ENCODE results near the gene NACC2. TPM values are rescaled to one million over a fixed set of nuclear protein-coding genes. Genes with fewer than 3 reads are reported as not detected.

Gene NACC2
- total RNA-seq, 1 donor from 2014 or later: 62.0 TPM

DNA sequence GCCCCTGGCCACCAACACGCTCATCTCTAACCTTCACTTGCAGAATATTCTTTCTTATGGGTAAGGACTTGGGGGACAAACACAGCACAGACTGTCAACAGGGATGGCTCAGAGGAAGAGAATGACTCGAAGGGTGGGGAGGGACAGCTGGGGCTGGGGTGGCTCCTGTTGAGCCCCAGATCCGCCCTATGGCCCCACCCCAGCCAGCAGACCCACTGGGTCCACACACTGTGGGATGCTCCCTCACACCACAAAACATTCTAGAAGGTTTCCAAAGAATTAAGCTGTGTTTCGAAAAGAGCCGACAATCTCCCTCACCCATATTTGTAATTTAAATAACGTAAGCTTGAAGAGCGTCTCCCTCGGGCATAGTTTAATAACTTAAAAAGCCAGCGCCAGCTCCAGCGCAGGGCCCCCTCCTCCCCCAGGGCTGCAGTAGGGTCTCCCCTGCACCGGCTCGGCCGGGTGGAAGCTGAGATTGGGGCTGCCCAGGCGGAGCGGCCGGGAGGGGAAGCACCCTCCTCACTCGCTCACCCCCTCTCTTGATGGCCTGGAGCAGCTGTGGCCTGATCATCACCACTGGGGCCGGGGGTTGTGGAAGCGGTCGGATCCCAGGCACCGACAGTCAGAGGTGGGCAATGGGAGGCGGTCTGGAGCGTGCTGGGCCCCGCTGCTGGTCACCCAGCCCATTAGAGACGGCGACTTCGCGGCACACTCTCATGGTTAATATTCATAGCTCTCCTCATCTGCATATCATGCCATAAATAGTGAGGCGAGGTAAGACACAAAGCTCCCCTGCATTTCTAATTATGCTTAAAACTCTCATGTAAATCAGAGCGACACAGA lies 37.6 kb downstream of the NACC2 start:
- DNase-seq (ENCODE audit: low read depth): no peak

DNA sequence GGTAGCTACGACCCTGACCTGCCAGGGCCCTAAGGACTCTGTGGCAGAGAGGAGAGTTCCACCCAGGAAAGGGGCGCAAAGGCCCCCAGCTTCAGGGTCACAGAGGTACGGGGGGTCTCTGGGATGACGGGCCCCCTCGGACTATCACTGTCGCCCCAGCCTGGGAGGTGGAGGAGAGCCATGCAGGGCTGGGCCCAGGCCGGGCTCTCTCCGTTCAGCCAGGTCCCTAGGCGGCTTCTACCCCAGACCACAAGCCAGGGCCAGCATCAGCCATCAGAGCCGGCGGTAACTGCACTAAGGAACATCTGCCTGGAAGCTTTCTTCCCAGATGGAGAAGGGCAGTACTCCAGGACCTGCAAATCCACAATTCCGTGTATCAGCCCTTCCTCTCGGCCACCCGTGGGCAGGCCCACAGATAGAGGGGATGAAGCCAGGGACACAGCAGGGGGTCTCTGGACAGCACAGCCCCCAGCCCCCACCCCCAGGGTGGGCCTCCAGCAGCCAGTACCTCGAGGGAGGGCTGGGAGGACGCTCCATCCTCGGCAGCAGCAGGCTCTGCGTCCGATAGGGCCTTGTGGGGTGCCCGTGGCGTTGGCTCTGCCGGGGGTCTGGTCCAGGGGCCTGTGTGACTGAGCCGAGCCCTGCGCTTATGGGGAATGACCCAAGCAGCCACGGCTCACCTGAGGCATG lies 38.4 kb downstream of the NACC2 start:
- no peak for DNase-seq (ENCODE audit: low read depth)

DNA sequence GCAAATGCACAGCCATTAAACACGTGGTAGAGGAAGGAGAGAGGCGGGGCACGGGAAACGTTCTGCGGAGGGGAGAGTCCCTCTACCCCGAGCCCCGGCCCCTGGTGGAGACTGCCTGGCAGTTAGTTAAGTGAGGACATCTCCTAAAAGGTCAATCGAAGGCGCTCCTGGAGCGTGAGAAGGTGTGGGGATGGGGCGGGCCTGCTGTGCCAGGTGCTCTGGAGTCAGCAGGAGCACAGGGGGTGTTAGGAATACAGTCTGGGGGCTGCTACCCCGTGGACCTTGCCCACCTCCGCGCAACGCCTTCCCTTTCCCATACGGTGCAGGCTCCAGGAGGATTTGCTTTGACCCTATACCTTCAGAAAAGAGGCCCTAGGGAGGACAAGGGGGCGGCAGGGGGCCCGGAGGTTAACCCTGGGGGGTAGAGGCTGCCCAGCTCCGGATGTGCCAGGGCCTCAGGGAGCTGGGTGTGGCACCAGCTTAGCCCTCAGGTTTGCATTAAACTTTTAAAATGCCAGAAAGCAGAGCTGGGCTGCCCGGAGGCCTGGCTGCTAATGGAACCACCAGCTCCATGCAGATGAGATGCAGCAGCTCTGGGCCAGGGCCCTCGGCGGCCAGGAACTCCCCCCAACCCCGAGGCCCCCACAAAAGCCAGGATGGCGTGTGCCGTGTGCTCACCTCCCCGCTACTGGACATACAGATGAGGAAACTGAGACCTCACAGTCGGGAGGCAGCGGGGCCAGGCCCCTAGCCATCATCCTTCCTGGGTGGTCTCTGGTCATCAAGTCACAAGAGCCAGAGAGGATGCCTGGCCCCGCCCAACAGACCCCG lies 39.2 kb downstream of the NACC2 start:
- DNase-seq (ENCODE audit: low read depth): no peak

DNA sequence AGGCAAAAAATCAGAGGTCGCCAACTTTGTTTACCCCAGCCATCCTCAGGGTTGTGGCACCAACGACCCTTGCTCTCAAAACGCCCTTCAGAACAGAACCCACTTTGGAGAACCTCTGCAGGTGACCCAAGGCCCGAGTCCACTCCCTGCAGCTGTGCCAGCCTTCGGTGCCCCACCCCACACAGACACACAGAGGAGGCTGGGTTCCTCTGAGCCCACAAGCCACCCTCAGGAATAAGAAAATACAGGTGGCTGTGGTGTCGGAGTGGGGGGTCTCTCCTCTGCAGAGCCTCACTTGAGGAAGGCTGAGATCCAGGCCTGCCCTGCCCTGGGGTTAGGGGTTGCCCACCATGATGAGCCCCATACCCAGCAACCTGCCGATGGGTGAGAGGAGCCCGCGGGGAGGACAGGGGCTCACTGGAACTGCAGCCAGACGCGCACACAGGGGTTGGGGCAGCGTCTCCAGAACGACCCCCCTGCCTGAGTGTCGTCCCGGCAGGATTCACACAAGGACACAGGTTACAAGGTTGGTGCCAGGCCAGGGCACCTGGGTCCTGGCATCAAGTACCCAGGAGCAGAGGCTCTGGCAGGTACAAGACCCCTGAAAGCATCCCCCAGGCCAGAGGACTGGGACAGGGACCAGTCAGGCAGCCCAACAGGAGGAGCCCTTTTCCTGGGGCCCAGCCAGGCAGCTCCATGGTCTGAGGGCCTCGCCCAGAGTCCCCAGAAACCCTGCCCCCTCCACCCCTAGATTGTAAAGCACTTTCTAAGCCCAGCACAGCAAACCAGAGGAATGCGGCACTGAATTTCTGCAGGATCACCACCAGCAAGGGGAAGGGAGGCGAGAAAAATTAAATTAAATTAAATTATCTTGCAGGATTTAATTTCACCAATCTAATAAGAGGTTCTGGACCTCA lies 40.0 kb downstream of the NACC2 start:
- no peak for DNase-seq (ENCODE audit: low read depth)

DNA sequence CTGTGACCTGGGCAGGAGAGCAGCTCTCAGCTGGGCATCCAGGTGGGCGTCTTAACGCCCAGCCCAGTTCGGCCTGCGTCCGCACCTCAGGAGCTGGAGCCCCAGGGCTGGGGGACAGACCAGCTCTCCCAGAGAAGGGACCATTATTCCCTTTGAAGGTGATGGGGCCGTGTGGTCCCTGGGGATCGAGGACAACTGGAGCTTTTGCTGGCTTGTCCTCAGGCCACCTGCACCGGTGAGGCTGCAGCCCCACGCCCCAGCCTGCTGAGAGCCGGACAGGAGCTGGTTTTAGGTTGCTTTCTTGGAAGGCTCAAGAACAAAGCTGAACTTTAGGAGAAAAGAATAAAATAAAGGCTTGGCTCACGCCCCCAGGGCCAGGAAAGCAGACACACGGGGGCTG lies 40.9 kb downstream of the NACC2 start:
- DNase-seq (ENCODE audit: low read depth): no peak

DNA sequence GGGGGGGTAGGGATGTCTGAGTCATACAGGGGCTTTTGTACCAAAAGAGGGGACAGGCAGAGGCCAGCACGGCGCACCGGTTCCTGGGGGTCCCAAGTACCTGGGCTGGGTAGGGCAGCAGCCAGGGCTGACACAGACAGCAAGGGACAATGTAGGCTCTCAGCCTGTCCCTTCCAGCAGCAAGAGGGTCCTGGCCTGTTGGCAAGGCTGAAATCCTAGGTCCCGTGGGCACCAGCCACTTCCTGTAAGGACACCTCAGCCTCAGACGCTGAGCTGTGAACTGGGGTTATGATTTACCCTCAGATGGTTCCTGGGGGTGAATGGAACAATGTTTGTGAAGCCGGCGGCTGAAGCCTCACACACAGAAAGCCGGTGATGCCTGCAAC lies 41.3 kb downstream of the NACC2 start:
- peak; percentile 11 for DNase-seq (ENCODE audit: low read depth)

DNA sequence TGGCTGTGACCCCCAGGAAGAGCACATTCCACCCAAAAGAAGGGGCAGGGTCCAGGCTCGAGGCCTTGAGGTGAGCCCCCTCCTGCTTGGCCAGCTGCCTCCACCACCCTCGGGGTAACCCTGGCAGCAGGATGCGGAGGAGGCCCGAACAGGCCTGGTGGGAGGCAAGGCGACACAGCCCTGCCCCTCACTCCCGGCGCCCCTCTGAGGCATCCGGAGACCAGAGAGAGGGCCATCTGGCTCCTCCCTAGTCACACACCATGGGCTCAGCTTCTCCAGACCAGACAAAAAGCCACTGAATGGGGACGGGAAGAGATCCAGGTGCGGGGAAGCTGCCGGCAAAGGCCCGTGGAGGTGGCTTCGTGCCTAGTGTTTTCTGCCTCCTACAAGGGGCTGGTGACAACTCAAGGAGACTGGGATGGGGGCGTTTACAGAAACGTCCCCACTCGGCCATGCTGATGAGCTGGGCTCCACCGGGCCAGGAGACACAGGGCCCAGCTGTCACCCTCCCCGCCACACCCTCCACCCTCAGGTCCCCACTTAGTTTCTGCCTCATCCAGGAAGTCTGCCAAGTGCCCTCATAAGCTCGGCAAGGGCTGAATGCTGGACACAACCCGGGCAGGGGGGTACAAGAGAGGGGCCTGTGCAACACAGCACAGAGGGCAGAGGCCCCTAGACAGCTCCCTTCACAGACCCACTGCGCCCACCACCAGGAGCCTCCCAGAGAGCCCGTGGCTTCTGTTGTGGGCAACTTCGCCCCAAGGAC lies 41.9 kb downstream of the NACC2 start:
- no peak for DNase-seq (ENCODE audit: low read depth)

DNA sequence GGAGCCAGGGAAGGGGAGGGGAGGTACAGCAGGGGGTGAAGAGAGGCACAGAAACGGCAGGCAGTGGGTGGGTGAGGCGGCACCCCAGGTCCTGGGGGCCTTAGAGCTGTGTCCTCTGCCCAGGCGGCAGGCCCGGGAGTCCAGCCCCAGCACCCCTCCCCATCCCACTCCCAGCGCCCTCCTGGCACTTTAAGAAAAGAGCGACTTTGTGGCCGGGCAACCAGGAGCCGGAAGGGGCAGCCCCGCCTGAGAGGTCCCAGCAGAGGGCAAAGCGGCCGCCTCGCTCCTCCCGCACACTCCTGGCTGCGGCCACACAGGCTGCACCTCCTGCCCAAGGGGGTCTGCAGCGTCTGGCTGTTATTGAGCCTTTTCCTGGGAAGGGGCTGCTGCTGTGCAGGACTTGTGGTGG lies 42.6 kb downstream of the NACC2 start:
- peak; percentile 47 for DNase-seq (ENCODE audit: low read depth)

DNA sequence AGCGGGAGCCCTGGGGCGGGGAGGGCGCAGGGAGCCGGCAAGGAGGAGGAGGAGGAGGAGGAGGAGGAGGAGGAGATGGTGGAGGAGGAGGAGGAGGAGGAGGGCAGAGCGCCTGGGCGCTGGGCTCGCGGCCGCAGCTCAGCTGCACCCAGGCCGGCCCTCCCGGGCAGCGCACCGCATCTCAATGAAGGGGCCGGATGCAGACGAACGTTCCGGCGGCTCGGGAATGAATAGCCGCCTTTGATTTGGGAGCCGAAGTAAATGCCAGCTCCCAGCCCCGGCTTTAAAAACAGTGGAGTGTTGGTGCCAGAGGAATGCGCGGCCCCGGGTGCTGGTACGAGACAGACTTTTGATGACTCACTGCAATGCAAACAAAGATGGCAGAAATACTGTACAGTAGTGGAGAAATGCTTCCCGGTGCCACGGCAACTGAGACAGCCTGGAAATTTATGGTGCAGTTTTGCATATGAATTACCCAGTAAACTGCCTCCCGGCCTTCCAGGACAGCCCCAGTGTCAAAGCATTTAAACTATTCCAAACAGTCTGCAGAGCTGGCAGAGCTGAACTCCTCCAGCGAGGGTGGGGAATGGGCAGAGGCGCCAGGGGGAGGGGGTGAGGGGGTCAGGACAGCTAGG lies 43.1 kb downstream of the NACC2 start:
- DNase-seq (ENCODE audit: low read depth): peak; percentile 96

DNA sequence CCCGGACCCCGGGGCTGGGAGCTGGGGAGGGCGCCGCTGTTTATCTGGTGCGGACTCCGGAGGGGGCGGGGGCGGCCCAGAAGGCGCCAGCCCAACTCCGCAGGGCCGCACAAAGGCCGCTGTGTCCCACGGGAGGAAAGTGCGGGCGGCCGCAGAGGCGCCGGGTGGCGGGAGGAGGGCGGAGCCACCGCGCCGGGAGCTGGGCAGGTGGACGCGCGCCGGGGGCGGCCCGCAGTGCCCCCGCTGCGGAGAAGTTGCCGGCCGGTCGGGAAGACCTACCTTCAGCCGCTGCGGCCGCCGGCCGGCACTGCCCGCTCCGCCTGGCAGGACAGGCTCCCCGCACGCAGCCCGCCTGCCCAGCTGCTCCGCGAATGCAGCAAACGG lies 43.6 kb downstream of the NACC2 start:
- DNase-seq (ENCODE audit: low read depth): no peak

DNA sequence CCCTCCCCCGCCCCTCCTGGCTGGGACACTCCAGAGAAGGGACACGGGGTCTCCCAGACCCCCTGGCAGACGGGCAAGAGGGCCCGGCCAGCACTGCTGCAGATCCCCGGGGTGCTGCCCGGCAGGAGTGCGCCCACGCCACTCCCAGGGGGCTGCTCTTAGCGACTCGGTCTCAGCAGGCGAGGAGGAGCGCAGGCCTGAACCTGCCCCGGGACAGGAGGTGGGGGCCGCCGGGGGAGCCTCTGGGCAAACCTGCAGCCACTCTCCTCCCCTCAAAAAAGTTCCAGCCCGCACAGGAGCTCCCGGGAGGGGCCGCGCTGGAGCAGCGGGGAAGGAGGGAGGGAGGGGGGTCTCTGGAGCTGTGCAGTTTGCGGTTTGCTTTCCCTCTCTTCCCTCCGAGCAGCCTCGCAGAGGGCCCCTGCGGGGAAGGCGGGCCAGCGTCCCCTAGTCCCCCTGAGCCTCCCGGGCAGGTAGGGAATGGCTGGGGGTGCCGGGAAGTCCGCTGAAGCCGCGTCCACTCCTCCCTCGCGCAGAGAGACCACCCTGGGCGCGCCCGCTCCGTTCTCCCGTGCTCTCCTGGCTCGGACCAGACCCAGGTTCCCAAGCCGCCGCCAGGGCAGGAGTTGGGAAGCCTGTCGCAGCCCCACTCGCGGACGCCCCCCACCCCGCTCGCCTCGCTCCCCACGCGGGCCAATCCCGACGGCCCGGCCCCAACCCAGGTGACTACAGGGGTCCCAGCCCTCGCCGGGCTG lies 44.2 kb downstream of the NACC2 start:
- no peak for DNase-seq (ENCODE audit: low read depth)

DNA sequence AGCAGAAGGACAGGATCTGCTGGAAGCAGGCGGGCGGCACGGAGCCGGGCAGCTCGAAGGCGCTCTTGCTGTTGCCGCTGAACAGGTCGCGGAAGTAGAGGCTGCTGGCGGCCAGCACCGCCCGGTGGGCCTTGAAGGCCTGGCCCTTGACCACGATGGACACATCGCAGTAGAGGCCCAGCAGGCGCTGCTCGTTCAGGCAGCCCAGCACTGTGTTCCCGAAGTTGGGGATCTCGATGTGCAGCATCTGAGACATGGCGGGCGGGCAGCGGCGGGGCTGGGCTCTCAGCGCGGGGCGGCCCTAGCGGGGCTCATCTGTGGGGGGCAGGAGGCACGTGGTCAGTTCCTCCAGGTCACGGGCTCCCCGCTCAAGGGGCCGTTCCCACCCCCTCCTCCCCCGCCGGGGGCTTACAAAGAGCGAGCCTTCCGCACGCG lies 44.8 kb downstream of the NACC2 start:
- no peak for DNase-seq (ENCODE audit: low read depth)

DNA sequence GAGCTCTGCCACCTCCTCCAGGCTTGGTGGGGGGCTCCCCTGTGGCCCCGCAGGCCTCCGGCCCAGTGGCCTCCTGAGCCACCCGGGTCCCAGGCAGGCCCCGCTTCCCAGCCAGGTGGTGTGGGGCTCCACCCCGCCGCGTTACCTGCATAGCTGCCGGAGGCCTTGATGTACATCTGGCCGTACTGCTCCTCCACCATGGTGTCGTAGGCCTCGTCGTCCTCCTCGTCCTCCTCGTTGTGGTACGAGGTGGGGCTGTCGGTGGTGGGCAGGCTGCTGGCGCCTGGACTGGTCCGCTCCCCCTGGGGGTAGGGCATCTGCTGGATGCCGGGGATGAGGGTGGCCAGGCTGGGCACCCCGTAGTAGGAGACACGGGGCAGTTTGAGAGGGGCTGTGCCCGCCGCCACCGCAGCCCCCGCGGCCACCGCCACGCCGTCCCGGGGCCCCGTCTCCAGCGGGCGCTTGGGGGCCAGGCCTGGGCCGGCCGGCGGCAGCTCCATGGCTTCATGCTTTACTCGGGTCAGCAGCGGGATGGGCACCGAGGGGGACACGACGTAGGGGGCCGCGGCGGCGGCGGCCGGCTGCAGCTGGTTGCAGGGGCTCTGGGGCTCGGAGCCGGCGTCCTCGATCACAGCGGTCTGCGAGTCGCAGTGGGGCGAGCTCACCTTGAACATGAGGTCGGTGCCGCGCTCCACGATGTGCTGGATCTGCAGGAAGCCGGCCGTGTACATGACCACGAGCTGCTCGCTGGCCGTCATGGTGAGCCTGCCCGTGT lies 45.4 kb downstream of the NACC2 start:
- DNase-seq (ENCODE audit: low read depth): no peak

DNA sequence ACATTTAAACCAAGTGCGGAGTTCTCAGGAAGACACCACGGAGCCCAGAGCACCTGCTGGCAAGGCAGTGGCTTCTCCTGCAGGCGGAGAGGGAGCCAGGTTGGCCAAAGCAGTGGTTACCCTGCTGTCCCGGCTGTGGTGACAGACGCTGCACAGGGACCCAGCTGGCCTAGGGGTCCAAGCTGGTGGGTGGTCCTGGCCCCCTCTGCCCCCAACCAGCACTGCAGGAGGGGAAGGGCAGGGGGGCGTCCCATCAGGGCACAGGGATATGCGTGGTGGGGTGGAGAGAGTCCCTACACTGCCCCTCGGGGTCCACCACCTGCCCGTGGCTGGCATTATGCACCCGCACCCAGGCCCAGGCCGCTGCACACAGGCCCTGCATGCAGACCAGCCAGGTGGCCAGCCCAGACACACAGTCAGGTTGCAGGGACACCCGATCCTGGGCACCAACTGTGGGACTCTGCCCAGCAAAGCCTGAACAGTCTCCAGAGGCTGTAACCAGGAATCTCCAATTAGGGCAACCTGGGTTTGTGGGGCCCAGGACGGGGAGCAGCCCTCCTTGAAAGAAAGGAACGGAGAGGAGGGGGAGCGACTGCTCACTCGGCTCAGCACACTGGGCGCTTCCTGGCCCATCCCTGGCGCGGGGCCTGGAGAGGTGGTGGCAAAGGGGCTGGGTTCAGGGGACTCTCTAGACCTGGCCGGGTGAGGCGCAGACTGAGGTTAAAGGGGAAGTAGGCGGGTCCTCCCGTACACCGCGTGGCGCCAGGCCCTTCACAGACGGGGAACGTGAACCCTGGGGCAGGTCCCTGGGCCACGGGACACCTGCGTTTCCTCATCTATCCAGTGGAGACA lies 46.3 kb downstream of the NACC2 start:
- no peak for DNase-seq (ENCODE audit: low read depth)

DNA sequence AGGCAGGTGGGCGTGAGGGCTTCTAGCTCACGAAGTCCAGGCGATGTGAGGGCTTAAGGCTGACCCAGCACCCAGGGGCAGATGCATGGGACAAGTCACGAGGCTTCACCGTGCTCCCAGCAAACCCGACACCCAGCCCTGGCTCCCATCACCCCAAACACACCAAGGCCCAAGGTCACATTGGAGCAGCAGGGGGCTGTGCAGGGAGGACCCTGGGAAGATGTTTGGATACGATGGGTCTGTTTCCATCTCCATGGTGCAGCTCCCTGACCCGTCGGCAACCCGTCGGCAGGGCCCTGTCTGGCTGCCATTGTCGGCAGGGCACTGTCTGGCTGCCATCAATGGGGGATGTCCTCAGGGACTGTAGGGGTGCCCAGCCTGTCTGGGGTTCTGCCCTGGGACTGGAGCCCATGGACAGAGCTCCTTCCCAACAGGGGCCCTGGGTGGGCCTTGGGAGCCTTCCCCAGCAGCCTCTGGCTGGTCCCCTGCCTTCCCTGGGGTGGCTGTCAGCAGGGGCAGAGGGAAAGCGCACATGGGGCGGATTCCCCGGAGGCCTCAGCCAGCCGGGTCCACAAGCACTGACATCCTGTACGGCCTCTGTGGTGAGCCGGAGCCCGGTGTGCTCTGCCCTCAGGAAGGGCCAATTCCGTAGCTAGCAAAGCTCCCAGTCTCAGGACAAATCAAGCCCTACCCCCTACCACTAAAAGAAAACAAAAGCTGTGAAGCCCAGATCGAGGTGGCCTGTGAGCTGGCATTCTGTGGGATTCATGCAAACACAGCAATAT lies 47.1 kb downstream of the NACC2 start:
- DNase-seq (ENCODE audit: low read depth): no peak

DNA sequence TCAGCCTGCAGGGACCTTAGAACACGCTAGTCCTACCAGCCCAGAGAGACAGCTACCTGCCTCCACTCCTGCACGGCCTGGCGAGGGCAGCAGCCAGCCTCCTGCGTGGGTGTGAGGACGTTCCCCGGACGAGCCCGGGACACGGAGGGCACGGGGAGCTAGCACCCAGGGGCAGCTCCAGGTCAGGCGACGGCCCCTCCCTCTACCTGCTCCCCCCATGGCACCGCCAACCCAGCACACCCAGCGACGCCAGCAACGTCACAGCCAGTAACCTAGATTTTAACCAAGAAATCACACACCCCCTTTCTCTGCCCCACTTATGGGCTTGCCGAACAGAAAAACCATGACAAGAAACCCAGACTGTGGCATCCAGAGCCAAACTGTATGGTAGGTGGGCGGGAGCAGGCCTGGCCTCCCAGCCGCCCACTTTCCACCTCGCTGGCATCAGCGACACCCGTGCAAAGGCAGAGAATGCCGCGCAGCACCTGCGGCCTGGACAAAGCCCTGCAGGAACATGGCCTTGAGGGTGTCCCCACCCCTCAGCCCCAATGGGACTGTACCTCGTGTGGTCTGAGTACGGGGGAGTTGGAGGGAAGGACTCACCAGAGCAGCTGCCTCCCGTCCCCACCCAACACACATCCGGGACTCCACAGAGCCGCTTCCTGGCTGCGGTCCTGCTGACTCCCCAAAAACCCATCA lies 47.9 kb downstream of the NACC2 start:
- DNase-seq (ENCODE audit: low read depth): no peak

Measured in renal cortical epithelial cell (primary cell).